ENCODE results near the gene SF3B1.

DNA sequence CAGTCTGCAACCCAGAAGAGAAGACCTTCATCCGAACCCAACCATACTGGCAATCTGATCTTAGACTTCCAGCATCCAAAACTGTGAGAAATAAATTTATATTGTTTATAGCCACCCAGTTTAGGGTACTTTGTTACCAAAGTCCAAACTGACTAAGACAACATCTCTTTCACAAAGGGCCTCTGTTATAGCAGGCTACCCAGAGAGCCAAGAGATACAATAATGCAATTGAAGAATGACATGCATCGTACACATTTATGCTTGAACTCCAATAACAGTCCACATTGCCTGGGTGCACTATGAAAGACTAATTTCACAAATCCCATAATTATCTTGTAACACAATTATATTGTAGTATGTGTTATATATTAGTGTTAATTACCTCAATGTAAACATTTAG lies 85.1 kb downstream of the SF3B1 start:
- TF ChIP-seq, protein P1, sequence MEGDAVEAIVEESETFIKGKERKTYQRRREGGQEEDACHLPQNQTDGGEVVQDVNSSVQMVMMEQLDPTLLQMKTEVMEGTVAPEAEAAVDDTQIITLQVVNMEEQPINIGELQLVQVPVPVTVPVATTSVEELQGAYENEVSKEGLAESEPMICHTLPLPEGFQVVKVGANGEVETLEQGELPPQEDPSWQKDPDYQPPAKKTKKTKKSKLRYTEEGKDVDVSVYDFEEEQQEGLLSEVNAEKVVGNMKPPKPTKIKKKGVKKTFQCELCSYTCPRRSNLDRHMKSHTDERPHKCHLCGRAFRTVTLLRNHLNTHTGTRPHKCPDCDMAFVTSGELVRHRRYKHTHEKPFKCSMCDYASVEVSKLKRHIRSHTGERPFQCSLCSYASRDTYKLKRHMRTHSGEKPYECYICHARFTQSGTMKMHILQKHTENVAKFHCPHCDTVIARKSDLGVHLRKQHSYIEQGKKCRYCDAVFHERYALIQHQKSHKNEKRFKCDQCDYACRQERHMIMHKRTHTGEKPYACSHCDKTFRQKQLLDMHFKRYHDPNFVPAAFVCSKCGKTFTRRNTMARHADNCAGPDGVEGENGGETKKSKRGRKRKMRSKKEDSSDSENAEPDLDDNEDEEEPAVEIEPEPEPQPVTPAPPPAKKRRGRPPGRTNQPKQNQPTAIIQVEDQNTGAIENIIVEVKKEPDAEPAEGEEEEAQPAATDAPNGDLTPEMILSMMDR (IDR thresholded peaks at IDR 0.05 in 4 of 5, conservative IDR thresholded peaks at IDR 0.05 in 1 of 5) = no peak
- no peak for TF ChIP-seq POLR2A (IDR thresholded peaks at IDR 0.05)

All from gastrocnemius medialis (tissue), 4 donors.